Measurements from ENCODE around the gene KCTD16.

KCTD16 gene

DNA sequence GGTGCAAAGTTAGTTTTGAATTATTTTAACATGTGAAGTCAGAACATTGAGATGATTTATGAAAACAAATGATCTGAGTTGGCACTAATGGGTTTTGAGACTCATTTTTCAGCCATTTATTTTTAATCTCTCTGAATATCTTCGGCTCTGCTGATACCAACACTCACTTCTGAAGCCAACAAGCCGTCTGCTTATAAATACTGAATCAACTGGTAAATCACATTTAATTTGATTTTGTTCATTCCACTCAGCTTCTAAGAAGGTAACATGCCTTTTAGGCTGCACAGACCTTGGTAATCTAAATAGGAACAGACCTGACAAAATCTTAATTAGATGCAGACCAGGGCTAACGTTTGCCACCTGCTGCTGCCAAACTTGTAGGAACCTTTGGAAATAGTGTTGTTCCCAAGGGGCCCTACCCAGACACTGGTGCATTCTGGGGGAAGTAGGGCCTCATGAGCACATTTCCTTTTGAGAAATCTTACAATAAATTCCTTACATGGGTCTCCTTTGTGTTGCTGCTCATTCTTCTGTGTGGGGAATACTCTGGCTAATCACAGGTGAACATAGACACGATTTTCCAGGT, 182.2 kb downstream of the KCTD16 start:
- DNase-seq: no peak

GRCh38 chr5:144356489-144356888, 185.8 kb downstream of the KCTD16 start:
- no peak for DNase-seq

DNA sequence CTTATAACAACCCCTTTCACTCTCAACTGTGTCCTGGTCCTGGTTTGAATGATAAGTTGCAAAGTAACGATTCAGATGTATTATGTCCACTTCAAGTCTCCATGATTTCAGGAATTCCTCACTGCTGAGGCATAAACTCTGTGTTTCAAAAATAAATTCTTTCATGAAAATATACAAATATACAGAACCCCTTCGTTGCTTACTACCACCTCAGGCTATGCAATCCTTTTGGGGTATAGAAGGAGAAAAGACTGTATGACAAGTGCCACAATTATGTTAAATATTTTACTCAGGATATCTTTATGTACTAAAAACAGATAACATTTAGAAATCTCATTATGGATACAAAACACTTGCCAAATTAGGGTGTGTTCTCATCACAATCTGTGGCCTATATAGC, 190.7 kb downstream of the KCTD16 start:
- DNase-seq: no peak

DNA sequence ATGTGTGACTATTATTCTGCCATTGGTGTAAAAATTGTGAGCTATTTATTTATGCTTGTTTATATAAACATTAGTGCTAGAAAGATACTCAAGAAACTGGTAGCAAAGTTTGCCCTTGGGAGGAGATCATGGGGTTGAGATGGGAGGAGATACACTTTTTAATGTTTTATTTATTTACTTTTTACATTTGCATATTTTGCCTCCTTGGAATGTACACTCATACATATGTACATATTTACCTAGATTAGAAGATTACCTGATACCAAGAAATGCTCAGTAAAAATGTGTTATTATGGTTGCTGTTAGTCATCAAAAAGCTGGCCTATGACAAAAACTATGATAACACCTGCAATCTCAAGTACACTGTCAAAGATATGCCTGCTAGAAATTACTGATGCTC, 195.2 kb downstream of the KCTD16 start:
- DNase-seq: no peak

DNA sequence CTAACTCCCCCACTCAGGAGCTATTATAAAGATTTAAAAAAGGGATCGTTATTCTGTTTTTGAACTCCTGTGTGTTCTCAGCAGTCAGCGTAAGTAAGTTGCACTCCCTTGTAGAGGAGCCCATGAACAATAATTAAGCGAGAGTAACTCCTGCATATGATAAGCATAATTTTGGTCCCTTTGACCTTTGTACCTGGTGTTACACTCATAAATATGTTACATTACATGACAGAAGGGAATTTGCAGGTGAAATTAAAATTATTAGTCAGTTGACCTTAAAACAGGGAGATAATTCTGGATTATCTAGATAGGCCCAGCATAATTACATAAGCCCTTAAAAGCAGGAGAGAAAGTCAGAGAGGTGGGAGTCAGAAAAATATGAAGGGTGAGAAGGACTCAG, 197.3 kb downstream of the KCTD16 start:
- no peak for DNase-seq

GRCh38 chr5:144368556-144368955, 197.9 kb downstream of the KCTD16 start:
- DNase-seq: no peak

- no peak for DNase-seq
These were observed 198.3 kb downstream of the KCTD16 start for GRCh38 chr5:144369006-144369405.

- no peak for DNase-seq
These were observed 199.6 kb downstream of the KCTD16 start for GRCh38 chr5:144370273-144370672.

- DNase-seq: no peak
These were observed 204.0 kb downstream of the KCTD16 start for GRCh38 chr5:144374637-144375036.

DNA sequence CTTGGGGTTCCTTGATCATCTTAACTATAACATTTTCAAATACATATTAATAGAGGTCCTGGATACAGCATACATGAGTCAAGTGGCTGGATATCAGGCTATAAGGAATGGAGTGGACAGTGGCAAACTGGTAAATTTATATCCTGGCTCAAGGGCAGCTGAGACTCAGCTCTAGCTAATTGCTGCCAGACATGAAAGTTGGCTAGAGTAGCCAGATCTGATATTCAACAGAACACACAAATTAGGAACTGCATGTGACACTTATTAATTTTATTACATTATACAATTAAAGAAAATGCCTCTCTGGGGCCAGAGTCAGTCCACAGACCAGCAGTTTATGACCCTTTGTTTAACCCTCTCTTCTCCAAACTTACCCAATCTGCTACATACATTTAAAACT, 206.5 kb downstream of the KCTD16 start:
- no peak for DNase-seq

DNA sequence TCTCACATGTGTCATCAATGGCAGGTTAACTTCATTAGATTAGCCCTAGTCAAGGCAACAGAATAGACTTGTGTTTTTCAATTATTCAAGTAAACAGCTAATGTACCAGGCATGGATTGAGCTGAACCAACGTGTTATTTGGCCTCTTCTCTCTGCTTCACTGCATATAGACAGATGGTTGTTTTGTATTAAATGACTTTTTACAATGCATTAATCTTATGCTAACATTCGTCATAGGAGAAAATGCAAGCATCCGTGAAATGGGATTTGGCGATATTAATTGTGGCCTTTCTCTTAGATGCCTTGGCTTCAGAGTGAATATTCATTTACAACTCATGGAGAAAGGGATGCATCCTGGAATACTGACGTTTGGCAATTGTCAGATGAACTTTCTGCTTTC, 208.0 kb downstream of the KCTD16 start:
- no peak for DNase-seq

- no peak for DNase-seq
These were observed 214.9 kb downstream of the KCTD16 start for GRCh38 chr5:144385597-144385996.

DNA sequence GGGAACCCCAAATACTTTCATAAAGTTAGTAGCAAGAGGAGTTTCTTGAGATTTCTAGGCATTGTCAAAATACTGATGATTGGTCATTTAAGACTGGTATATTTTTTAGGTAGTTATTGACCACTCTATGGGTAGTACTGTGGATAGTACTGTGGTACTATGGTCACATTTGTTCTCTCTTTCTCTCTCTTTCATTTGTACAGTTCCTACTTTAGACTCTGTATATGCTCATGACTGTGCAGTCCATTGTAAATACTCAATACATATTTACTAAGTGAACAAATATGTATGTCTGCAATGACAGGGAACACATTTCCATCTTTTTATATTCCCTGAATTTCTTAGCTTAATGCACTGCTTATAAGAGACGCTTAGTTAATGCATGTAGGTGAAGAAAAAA, 215.6 kb downstream of the KCTD16 start:
- DNase-seq: no peak

- DNase-seq: no peak
These were observed 219.5 kb downstream of the KCTD16 start for GRCh38 chr5:144390133-144390532.

DNA sequence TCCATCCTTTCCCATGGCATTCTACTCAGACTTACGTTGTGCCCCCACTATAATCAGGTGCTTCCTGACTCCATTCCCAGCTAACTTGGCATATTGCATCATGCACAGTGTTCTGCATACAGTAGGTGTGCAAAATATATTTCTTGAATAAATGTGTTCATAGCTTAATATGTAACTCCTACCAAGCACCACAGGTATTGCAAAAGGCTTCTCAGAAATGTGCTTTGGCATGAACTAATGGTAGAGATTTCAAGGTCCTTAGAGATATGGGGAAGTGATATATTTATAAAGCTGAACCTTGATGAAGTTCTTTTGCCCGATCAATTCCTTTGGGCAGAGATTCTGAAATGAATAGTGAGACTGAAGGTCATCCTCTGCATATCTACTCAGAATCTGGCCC, 220.4 kb downstream of the KCTD16 start:
- no peak for DNase-seq

- no peak for DNase-seq
These were observed 223.2 kb downstream of the KCTD16 start for GRCh38 chr5:144393641-144394435.

DNA sequence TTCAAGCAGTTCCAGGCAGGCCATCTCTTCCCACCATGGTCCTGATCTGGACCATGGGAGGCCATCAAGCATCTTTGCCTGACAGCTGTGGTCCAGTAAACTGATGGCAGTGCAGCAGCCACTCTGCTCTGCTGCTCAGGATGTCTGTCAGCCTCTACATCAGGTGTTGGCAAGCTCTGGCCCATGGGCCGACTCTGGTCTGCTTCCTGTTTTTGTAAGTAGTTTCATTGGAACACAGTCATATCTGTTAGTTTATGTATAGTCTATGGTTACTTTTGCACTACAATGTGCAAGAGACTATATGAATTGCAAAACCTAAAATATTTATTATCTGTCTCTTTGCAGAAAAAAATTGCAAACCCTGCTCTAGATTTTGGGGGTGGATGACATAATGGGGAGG, 225.0 kb downstream of the KCTD16 start:
- DNase-seq: no peak

GRCh38 chr5:144403058-144403457, 232.4 kb downstream of the KCTD16 start:
- DNase-seq: no peak

DNA sequence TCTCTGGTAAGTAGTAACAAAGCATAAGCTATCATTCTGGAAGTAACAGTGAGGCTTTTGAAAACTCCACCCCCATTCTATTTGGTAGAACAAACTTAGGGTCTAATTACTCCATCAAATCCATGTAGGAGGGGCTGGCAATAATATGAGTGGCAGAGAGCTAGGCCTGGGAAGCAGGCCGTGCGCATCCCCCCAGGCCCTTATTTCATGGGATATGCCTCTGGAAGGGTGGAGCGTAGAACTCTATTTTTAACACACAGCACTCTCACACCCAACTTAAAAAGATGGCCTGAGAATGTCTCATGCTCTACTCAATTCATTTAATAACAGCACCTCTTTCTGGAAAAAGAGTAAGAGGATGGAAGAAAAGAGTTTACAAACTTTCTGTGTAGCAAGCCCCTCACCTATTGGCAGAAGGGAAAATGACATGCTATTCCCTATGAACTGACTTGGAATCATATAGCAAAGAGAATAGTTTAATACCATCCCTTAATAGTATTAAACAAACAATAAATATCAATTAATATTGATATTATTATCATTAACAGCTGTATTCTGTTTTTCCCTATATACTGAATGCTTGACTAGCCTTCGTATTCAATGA, 233.2 kb downstream of the KCTD16 start:
- no peak for DNase-seq

GRCh38 chr5:144404672-144405071, 234.0 kb downstream of the KCTD16 start:
- no peak for DNase-seq

DNA sequence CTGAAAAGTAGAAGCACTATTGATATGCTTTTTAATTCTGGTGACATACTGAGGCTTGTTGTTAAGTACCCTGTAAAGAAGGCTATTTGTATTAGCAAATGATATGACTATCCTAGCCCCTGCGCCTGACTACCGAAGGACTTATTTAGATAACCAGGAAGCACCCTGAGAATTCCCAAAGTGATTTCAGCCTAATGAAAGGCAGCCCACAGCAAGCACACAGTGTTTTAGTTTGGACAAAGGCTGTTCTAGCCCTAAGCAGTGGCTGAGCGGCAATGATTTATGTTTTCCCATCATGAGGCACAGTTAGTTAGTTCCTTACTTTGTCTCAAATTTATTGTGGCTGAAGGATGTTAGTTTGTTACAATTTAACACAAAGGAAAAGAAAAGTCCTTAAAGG, 235.3 kb downstream of the KCTD16 start:
- DNase-seq: no peak

GRCh38 chr5:144406442-144406841, 235.8 kb downstream of the KCTD16 start:
- no peak for DNase-seq

DNA sequence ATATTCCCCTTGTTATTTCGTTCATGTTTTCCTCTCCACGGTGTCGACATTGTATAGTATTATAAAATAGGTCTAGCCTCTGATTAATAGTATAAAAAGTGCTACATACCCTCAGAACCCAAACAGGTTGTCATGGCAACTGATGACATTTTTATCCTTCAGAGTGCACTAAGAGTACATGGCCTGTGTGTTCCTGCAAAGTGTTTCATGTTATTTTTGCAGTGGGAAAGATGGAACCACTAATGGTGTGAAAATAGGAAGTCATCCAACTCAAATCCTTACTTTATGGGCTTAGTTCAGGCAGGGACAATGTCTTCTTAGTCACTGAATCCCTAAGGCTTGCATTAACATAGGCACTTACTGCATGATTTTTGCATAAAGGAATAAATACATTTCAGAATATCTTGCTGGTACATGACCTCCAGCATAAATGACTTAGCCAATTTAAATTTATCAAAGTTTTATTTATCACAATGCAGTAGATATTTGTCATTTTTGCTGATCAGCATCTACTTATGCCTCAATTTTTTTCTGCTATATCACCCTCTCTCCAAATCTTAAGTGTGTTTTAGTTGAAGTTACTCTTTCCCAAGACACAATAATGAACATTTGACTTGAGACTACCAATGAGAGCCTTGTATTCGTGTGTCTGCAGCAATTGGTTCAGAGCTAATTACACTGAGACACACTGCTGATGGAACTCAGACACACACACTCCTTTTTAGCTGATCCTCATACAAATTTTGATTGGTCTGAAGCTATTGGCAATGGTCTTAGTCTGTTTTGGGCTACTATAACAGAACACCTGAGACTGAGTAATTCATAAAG, 243.7 kb downstream of the KCTD16 start:
- DNase-seq: no peak

DNA sequence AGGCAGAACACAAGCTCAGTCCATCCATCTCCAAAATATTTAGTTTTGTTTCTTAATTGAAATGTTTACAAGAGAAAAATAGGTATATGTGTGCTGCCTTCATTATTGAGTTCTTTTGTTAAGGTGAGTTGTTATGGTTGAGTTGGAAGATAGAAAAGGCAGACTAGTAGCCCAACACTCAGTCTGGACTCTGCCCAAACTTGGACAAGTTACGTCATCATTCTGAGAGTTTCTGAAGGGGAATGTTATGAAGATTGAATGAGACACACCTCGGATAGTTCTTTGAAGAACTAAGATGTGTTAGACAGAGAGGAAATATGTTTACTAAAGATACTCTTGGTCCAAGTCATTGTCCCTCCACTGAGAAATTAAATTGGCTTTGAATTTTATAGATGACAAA, 245.5 kb downstream of the KCTD16 start:
- DNase-seq: no peak

Measured in activated effector memory CD4-positive, alpha-beta T cell treated with anti-CD3 and anti-CD28 coated beads, Interleukin-2, amount 50 U/mL, for 16 hours (primary cell).